DMS 273 (cell line): ENCODE data around the gene PHEX.
A peak's percentile ranks its signal among the peaks of the same experiment; 100 is the strongest.

Experiments used
- DNase-seq: peaks from one replicate; lab custom pipeline; 2025; ENCODE audit not compliant: unreplicated experiment; lab: John Stamatoyannopoulos, UW

Gene PHEX

DNA sequence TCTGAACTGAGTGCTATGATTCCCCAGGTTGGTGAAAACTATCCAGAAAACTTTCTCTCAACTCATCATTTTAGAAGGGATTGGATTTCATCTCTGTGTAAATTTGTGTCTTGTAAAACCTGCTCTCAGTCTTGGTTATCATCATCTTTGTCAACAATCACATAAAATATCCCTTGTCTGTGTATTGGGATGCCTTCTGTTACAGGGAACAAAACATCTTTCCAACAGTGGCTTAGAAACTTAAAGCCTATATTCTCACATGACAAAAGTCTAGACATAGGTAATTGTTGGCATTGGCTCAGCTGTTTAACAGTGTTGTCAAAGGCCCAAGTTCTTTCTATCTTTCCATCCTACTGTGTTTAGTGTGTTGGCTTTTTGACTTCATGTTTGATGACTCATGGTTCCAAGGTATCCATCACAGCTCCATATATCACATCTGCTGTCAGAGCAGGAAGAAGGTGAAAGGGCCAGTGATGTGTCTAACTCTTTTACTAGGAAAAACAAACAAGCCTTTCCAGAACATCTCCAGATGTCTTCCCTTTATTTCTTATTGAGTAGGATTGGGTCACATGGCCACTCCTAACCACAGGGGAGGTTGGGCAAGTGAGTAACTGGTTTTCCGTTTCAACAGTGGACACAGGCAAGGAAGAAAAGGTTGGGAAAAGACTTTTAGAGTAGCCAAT lies 65.0 kb downstream of the PHEX start:
- peak; percentile 44 for DNase-seq

DNA sequence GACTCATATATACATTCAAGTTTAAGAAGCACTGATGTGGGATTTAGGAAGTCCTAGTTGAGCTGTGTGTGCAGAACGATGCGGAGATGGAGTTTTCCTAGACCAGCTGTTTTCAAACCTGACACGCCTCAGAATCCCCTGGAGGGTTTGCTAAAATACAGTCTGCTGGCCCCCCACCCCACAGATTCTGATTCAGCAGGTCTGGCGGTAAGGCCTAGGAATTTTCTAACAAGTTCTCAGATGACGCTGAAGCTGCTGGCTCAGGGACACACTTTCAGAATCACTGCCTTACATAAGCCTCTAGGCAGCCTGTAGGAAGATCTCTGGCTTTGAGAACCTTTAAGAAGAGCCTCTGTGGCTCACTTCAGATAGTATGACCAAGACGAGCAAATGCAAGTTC lies 73.1 kb downstream of the PHEX start:
- peak; percentile 48 for DNase-seq

GRCh38 chrX:22105971-22106370 lies 73.8 kb downstream of the PHEX start:
- no peak for DNase-seq

GRCh38 chrX:22109442-22109841 lies 77.3 kb downstream of the PHEX start:
- no peak for DNase-seq

DNA sequence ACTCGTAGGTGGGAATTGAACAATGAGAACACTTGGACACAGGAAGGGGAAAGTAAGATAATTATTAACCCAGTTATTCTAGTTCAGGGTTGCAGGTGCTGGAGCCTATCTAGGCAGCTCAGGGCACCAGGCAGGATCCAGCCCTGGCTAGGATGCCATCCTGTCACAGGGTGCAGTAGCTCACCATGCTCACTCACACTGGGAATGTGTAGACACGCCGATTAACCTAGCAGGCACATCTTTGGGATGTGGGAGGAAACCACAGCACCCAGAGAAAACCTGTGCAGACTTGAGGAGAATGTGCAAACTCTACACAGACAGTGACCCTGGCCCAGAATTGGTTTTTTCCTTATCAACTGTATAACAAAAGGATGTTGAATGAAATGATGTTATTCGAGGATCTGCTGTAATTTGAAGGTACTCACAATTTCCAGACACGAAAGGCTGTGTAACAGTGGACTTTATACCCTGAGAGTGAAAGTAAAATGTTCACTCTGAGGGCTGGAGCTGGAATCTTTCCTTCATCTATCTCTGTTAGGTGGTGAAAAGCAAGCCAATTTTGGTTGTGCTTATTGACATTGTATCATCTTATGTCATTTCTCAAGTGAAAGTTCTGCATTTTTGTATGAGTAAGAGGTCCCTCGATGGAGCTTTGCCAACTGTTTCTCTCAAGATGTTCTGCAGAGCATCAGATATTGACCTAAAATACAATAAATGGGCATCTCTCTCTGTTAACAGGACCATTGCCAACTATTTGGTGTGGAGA lies 78.8 kb downstream of the PHEX start:
- DNase-seq, result no peak

- DNase-seq, result no peak
Observed at GRCh38 chrX:22116605-22117546, 84.8 kb downstream of the PHEX start.

DNA sequence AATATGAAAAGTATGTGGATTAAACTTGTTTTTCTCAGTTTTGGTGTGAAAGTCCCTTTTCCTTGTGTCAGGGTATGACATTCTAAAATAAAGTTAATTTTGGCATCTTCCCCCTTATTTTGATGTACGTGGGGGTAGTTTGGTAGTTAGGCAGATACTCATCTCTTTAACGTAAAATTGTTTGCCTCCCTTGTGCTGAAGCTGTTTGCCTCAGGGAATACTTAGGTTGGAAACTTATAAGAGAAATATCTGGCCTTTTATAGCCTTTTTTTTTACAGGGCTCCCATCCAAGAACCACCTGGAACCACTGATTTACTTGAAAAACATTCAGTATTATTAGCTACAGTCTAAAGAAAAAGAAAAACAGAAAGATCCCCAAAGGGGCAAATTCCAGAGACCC lies 85.5 kb downstream of the PHEX start:
- no peak for DNase-seq

- no peak for DNase-seq
Observed at GRCh38 chrX:22118161-22118830, 86.2 kb downstream of the PHEX start.

DNA sequence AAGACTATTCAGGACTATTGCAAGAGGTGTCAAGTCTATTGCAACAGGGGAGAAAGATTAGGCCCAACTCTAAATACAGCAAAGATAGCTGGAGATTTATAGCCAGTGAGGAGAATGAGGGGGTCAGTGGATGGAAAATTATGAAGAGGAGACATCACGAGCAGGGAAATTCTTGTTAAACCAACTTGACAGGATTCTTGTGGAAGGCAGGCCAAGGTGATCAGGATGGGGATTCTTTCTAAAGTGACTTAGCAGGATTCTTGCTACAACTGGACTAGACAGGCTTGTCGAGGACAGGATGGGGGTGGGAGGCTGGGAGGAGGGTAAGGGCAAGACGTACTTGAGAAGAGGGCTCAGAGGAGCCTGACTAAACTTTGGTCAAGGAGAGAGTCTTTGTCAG lies 89.0 kb downstream of the PHEX start:
- no peak for DNase-seq

DNA sequence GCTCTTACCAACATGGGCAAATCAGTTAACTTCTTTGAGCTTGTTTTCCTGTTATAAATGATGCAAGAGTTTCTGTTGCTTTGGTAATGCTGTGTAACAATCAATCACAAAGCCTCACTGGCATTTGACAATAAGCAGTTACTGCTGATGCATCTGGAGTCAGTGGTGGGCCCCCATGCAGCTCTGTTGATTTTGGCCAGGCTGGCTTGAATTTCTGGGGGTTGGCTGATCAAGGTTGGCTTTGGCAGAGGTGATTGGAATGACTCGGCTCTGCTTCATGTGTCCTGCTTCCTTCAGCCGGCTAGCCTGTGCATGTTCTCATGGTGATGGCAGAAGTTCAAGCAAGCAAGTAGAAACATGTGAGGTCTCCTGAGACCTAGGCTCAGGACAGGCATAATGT lies 90.4 kb downstream of the PHEX start:
- peak; percentile 78 for DNase-seq

- DNase-seq, result no peak
Observed at GRCh38 chrX:22124098-22124497, 92.0 kb downstream of the PHEX start.

GRCh38 chrX:22125481-22125880 lies 93.4 kb downstream of the PHEX start:
- no peak for DNase-seq

GRCh38 chrX:22126327-22126726 lies 94.2 kb downstream of the PHEX start:
- peak; percentile 23 for DNase-seq

- DNase-seq, result no peak
Observed at GRCh38 chrX:22128961-22129360, 96.8 kb downstream of the PHEX start.

- peak; percentile 81 for DNase-seq
Observed at GRCh38 chrX:22134681-22135080, 102.6 kb downstream of the PHEX start.

DNA sequence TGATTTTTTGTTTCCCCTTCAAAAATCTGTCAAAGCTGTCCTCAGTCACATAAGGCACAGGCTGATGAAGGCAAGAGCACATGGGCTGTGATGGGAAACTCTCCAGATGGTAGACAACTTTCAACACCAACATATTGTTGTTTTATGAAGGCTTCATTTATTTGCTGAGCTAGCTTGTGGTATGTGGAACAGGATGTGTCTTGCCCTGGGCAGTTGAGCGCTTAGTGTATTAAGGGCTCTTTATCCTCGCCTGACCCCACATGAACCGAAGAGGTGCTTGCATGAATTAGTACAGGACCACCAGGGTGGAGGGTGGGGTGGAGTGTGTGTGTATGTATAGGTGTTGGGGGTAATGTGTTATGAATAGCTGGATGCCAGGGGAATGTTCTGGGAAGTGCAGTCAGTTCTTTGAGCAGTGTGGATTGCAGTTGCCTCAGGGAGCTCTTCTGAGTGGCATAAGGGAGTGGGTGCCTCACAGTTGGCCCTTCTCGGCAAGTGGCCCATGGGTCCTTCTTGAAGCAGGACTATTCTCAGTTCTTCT lies 103.1 kb downstream of the PHEX start:
- peak; percentile 88 for DNase-seq

DNA sequence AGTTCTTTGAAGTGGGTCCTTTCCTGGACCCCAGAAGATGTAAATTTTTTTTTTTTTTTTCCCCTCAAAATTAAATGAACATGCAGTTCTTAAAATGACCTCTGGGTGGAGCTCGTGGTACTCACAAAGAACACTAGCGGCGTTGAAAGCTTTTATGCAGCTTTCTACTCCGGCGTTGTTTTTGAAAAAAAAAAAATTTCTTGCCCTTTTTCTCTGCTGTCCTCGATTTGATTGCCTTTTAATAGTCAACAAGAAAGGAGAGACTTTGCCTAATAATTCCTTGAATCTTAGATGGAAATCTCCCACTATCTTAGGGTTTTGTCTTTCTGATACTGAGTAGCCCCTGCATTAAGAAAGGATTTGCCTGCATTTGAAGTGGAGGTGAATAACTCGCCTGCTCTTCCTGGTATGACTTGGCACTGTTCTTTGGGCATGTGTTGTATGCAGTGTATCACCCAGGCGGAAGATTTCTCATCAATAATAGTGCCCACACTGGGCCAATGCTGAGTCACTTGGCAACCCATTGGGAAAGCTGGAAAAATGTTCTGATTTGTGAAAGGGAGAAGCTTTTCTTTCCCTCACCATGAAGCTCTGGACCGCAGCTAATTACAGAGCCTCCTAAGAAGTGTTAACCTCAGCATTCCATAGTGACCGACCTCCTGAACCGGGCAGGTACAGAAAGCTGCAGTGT lies 104.0 kb downstream of the PHEX start:
- DNase-seq, result peak; percentile 86

- peak; percentile 52 for DNase-seq
Observed at GRCh38 chrX:22136711-22137110, 104.6 kb downstream of the PHEX start.

- DNase-seq, result no peak
Observed at GRCh38 chrX:22139822-22140221, 107.7 kb downstream of the PHEX start.

- DNase-seq, result no peak
Observed at GRCh38 chrX:22141047-22141730, 109.1 kb downstream of the PHEX start.
